Measurements from ENCODE around the gene SET. TPM values are rescaled to one million over a fixed set of nuclear protein-coding genes. Genes with fewer than 3 reads are reported as not detected.
A peak's percentile ranks its signal among the peaks of the same experiment; 100 is the strongest.

SET gene
- total and polyA plus RNA-seq, 2 donors (not counting 1 experiment from before 2014, with no cell fraction given), result 54.9 to 309 TPM

DNA sequence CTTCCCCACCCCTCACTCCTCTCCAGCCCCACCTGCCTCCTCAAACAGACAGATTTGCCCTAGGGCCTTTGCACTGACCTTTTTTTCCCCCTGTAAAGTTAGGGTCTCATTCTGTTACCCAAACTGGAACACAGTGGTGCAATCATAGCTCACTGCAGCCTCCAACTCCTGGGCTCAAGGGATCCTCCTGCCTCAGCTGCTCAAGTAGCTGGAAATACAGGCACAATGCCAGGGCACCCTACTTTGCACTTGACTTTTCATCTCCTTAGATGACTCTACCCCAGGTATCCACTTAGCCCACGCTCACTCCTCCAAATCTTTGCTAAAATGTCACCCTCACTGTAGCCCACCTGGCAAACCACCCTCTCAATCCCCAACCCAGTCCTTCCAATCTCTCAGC, 34.5 kb upstream of the SET start:
- Histone ChIP-seq H3K9ac (ENCODE audit: low read length) (no peak overlapping the region), H3K4me2 (replicated peaks; ENCODE audit: low read depth, low read length, poor library complexity, severe bottlenecking) (no peak overlapping the region), H3K79me2 (ENCODE audit: control insufficient read depth, insufficient read depth, low read length) (peaks cover 12% of the 10 kb centered on the region), H3K27ac (ENCODE audit: low read length in 2 of 2) (no peak overlapping the region), H3K4me1 (ENCODE audit: control insufficient read depth in 2 of 2, insufficient read depth in 2 of 2, low read length in 2 of 2) (peaks cover 2 to 14% of the 10 kb centered on the region in 2 donors), H2AFZ (ENCODE audit: insufficient read depth, low read depth, low read length, poor library complexity, severe bottlenecking) (no peak overlapping the region), H3K4me3 (ENCODE audit: control extremely low read depth in 1 of 5, extremely low read depth in 1 of 5, insufficient read depth in 1 of 5, low read depth in 2 of 5, low read length in 4 of 5) (no peak overlapping the region), H3K27me3 (replicated peaks in 1 of 4; ENCODE audit: control extremely low read depth in 1 of 4, control insufficient read depth in 3 of 4, insufficient read depth in 4 of 4, low read length in 3 of 4) (no peaks in the 10 kb centered on the region), H3K9me3 (ENCODE audit: control extremely low read depth in 1 of 3, control insufficient read depth in 2 of 3, insufficient read depth in 1 of 3, low read length in 2 of 3) (no peaks in the 10 kb centered on the region), H4K20me1 (ENCODE audit: control insufficient read depth, insufficient read depth, low read length, poor library complexity, severe bottlenecking) (no peaks in the 10 kb centered on the region), H3K36me3 (replicated peaks in 1 of 2; ENCODE audit: control extremely low read depth in 1 of 2, control insufficient read depth in 1 of 2, extremely low read depth in 1 of 2, insufficient read depth in 2 of 2, low read length in 1 of 2) (no peaks in the 10 kb centered on the region)
- Mint-ChIP-seq H3K4me3 (peak overlapping the region; percentile 9), H3K4me1 (peaks cover 13% of the 10 kb centered on the region), H3K27me3 (no peaks in the 10 kb centered on the region), H3K9me3 (ENCODE audit: insufficient read depth) (no peaks in the 10 kb centered on the region), H3K27ac (peak overlapping the region; percentile 80)
- ATAC-seq (ENCODE audit: low read depth), result no peak
- WGBS (ENCODE audit: insufficient coverage), result 100% methylated on average over 1 of the region's 1 CpG
- TF ChIP-seq, protein P1, sequence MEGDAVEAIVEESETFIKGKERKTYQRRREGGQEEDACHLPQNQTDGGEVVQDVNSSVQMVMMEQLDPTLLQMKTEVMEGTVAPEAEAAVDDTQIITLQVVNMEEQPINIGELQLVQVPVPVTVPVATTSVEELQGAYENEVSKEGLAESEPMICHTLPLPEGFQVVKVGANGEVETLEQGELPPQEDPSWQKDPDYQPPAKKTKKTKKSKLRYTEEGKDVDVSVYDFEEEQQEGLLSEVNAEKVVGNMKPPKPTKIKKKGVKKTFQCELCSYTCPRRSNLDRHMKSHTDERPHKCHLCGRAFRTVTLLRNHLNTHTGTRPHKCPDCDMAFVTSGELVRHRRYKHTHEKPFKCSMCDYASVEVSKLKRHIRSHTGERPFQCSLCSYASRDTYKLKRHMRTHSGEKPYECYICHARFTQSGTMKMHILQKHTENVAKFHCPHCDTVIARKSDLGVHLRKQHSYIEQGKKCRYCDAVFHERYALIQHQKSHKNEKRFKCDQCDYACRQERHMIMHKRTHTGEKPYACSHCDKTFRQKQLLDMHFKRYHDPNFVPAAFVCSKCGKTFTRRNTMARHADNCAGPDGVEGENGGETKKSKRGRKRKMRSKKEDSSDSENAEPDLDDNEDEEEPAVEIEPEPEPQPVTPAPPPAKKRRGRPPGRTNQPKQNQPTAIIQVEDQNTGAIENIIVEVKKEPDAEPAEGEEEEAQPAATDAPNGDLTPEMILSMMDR (IDR thresholded peaks at IDR 0.05), result no peak
- TF ChIP-seq EZH2 (IDR thresholded peaks at IDR 0.05; ENCODE audit: borderline replicate concordance, insufficient read depth, low read depth, low read length, poor library complexity, severe bottlenecking), result no peak
- CTCF ChIA-PET, result interaction anchor here (0.8 to 1.9 kb wide), 3 partner anchors 35 to 48 kb away, joined by 3 to 6 read pairs (median 3); partner anchors contain the start of genes PKN3 and SET
- intact Hi-C loops (cut with micrococcal nuclease), result no loop called here
- no peak for DNase-seq
- POLR2A ChIA-PET, result interaction anchor here (0.6 kb wide), 2 partner anchors 28 to 362 kb away, joined by 3 to 4 read pairs; no protein-coding TSS in a partner anchor

All from B cell (primary cell).